ENCODE measurements around the gene TBRG1.

DNA sequence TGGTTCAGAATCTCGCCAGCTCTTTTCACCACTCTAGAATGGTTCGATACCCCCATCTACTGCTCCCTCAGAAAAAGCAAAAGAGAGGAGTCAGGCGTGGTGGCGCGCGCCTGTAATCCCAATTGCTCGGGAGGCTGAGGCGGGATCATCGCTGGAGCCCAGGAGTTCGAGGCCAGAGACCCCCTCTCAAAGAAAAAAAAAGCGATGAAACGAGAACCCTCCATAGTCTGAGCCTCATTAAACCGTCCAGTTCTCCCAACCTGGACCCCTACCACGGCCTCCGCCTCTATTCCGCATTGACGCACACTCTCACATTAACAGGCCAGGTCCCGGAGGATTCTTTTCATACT, 51.5 kb downstream of the TBRG1 start:
- TF ChIP-seq EP300 (IDR thresholded peaks at IDR 0.05) (no peak), CTCF (IDR thresholded peaks at IDR 0.05) (no peak), POLR2AphosphoS5 (IDR thresholded peaks at IDR 0.05) (no peak), POLR2A (IDR thresholded peaks at IDR 0.05) (no peak)
